Skeletal muscle satellite cell (primary cell): ENCODE results near the gene HUWE1. TPM values are rescaled to one million over a fixed set of nuclear protein-coding genes. Genes with fewer than 3 reads are reported as not detected.
"Not testable (repeated sequence)": the region's sequence is repeated elsewhere in the genome, so short reads cannot be mapped to it uniquely, and the experiment has no call there.

Experiments used
- H3K27me3 ChIP-seq: 2 replicates; pipeline ENCODE4 v1.7.0; 2013; ENCODE audit warnings: low read length; ENCODE audit not compliant: control insufficient read depth, insufficient read depth
- H3K36me3 ChIP-seq: 2 replicates; pipeline ENCODE4 v1.7.0; 2013; ENCODE audit warnings: mild to moderate bottlenecking, control low read depth, low read length; ENCODE audit not compliant: insufficient read depth
- H3K4me1 ChIP-seq: 2 replicates; pipeline ENCODE4 v1.7.0; 2013; ENCODE audit warnings: low read length; ENCODE audit not compliant: control insufficient read depth, insufficient read depth
- H3K4me2 ChIP-seq: 2 replicates; pipeline ENCODE4 v1.7.0; 2013; ENCODE audit warnings: mild to moderate bottlenecking, low read length
- H3K4me3 ChIP-seq: 2 replicates; pipeline ENCODE4 v1.7.0; 2013; ENCODE audit warnings: low read length
- H3K9ac ChIP-seq: 2 replicates; pipeline ENCODE4 v1.7.0; 2013; ENCODE audit warnings: mild to moderate bottlenecking, low read depth, low read length, moderate library complexity
- H3K9me3 ChIP-seq: replicated peaks from 2 replicates; pipeline ENCODE4 v1.7.0; 2013; ENCODE audit warnings: mild to moderate bottlenecking, control low read depth, low read length
- total RNA-seq: library from RNA; depleted of rRNA; stranded (reverse); fragments of >200 nt; gene quantifications from 2 replicates; pipeline ENCODE4 v1.2.3, GENCODE V29; 2012; rRNA removed

HUWE1 gene, protein sequence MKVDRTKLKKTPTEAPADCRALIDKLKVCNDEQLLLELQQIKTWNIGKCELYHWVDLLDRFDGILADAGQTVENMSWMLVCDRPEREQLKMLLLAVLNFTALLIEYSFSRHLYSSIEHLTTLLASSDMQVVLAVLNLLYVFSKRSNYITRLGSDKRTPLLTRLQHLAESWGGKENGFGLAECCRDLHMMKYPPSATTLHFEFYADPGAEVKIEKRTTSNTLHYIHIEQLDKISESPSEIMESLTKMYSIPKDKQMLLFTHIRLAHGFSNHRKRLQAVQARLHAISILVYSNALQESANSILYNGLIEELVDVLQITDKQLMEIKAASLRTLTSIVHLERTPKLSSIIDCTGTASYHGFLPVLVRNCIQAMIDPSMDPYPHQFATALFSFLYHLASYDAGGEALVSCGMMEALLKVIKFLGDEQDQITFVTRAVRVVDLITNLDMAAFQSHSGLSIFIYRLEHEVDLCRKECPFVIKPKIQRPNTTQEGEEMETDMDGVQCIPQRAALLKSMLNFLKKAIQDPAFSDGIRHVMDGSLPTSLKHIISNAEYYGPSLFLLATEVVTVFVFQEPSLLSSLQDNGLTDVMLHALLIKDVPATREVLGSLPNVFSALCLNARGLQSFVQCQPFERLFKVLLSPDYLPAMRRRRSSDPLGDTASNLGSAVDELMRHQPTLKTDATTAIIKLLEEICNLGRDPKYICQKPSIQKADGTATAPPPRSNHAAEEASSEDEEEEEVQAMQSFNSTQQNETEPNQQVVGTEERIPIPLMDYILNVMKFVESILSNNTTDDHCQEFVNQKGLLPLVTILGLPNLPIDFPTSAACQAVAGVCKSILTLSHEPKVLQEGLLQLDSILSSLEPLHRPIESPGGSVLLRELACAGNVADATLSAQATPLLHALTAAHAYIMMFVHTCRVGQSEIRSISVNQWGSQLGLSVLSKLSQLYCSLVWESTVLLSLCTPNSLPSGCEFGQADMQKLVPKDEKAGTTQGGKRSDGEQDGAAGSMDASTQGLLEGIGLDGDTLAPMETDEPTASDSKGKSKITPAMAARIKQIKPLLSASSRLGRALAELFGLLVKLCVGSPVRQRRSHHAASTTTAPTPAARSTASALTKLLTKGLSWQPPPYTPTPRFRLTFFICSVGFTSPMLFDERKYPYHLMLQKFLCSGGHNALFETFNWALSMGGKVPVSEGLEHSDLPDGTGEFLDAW (N-terminal part only)
- total RNA-seq = 86.4 and 87.8 TPM in 2 replicates

DNA sequence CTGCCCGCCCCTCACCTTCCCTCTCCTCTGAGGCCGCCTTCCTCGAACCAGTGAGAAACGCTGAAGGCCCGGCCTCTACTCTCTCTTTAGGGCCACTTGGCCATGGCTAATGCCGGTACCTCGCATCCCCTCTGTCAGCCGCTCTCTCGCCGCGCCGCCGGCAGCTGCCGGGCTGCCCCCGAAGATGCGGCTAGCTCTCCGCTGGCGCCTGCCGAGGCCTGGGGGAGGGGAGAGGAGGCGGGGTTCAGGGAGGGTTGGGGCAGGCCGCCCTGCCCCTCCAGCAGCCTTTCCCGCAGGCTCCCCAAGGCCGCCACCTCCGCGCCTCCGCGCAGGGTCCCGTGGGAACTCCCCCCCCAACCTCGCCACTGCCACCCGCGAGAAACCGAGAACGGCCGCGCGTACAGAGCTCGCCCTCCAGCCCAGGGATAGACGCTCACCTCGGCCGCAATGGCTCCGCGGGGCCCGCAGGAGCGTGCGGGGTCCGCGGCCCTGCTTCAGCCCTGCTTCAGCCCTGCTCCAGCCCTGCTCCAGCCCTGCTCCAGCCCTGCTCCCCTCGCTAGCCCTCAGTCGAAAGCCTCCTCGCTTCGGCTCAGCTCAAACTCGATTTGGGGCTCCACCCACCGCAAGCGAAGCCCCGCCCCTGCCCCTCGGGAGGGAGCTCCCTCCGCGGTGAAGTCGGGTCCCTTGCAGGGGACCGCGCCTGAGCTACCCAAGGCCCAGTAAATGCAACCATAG lies at the start of gene HUWE1:
HUWE1 (minus strand) TSS at position 569 of the 735 bp plus-strand sequence. CDS start 32,612 bp downstream, outside the sequence.
- Histone ChIP-seq H3K4me2 (peak within 1 kb of the TSS; percentile 79), H3K9me3 (no peaks in the 10 kb centered on the region), H3K4me3 (peak within 1 kb of the TSS; percentile 81), H3K27me3 (no peaks in the 10 kb centered on the region), H3K36me3 (no peaks in the 10 kb centered on the region), H3K4me1 (peaks cover 9% of the 10 kb centered on the region), H3K9ac (peak within 1 kb of the TSS; percentile 87)

DNA sequence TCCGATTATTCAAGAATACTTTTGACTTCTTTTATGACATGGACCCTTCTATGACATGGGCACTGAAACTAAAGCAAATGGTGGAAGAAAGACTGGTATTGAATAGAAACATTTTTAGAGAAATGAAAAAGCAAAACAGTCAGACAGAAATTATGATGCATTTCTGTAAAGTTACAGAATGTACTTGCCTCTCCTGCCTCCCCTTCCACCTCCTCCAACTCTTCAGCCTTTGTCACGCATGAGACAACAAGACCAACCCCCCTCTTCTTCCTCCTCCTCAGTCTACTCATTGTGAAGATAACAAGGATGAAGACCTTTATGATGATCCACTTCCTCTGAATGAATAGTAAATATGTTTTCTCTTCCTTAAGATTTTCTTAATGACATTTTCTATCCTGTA lies 46.3 kb upstream of the HUWE1 start:
- H3K36me3 ChIP-seq = no peaks in the 10 kb centered on the region
- no peak overlapping the region for H3K4me3 ChIP-seq
- H3K4me2 ChIP-seq = no peak overlapping the region
- H3K27me3 ChIP-seq = no peaks in the 10 kb centered on the region
- H3K9ac ChIP-seq = no peak overlapping the region
- H3K4me1 ChIP-seq = no peaks in the 10 kb centered on the region
- no peaks in the 10 kb centered on the region for H3K9me3 ChIP-seq

DNA sequence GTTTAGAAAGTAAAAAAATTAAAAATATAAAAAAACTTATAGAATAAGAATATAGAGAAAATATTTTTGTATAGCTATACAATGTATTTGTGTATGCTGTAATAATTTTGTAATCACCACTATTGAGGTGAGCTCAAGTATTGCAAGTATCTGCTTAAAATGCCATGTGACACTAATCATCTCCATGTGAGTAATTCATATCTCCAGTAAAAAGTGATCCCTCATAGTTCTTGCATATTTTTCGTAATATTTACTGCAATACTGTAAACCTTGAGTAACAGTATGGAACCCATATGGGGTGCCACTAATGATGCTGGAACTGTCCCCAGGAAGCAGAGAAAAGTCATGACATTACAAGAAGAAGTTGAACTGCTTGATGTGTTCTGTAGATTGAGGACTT lies 43.2 kb upstream of the HUWE1 start:
- Histone ChIP-seq H3K27me3 (no peaks in the 10 kb centered on the region), H3K4me1 (peaks cover 5% of the 10 kb centered on the region), H3K9me3 (no peaks in the 10 kb centered on the region), H3K4me2 (no peak overlapping the region), H3K4me3 (no peak overlapping the region), H3K9ac (no peak overlapping the region), H3K36me3 (no peaks in the 10 kb centered on the region)

DNA sequence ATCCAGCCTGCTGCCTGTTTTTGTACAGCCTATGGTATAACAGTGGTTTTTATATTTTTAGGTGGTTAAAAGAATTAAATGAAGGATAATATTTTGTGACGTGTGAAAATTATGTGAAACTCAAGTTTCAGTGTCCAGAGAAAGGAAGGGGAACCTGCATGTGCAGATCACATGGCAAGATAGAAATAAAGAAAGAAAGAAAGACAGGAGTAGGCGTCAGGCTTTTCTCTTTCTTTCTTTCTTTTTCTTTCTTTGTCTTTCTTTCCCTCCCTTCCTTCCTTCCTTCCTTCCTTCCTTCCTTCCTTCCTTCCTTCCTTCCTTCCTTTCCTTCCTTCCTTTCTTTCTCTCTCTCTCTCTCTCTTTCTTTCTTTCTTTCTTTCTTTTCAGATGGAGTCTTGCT lies 42.0 kb upstream of the HUWE1 start:
- Histone ChIP-seq H3K4me2 (no peak overlapping the region), H3K4me1 (peaks cover 5% of the 10 kb centered on the region), H3K27me3 (no peaks in the 10 kb centered on the region), H3K36me3 (no peaks in the 10 kb centered on the region), H3K9ac (no peak overlapping the region), H3K9me3 (no peaks in the 10 kb centered on the region), H3K4me3 (no peak overlapping the region)

DNA sequence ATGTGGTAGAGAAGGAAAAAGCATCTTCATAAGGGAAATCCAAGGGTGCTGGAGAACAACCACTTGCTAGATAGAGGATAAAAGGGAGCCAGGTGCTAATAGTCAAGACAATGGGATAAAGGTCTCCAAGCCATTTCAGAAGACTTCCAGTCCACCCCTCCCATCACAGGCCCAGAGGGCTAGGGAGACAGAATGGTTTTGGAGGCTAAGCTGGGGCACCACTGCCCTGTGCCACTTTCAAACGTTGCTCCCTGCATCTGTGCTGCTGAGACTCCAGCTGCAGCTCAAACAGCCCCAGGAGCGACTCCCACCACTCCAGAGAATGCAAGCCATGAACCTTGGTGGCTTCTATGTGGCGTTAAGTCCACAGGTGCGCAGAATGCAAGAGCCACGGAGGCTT lies 38.4 kb upstream of the HUWE1 start:
- no peak overlapping the region for H3K4me2 ChIP-seq
- H3K4me1 ChIP-seq = peaks cover 5% of the 10 kb centered on the region
- no peaks in the 10 kb centered on the region for H3K36me3 ChIP-seq
- no peaks in the 10 kb centered on the region for H3K27me3 ChIP-seq
- H3K9me3 ChIP-seq = no peaks in the 10 kb centered on the region
- H3K9ac ChIP-seq = no peak overlapping the region
- H3K4me3 ChIP-seq = no peak overlapping the region

DNA sequence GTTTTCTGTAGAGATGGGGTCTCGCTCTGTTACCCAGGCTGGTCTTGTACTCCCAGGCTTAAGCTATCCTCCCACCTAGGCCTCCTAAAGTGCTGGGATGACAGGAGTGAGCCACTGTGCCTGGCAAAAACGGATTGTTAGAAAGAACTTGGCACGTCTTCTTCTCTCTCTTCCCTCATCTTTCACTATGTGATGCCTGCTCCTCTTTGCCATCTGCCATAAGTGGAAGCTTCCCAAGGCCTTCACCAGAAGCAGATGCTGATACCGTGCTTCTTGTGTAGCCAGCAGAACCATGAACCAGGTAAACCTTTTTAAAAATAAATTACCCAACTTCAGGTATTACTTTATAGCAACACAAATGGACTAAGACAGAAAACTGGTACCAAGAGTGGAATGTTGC lies 36.9 kb upstream of the HUWE1 start:
- no peaks in the 10 kb centered on the region for H3K36me3 ChIP-seq
- H3K4me2 ChIP-seq = no peak overlapping the region
- H3K4me1 ChIP-seq = peaks cover 5% of the 10 kb centered on the region
- H3K9ac ChIP-seq = no peak overlapping the region
- H3K27me3 ChIP-seq = no peaks in the 10 kb centered on the region
- H3K4me3 ChIP-seq = no peak overlapping the region
- H3K9me3 ChIP-seq = no peaks in the 10 kb centered on the region

DNA sequence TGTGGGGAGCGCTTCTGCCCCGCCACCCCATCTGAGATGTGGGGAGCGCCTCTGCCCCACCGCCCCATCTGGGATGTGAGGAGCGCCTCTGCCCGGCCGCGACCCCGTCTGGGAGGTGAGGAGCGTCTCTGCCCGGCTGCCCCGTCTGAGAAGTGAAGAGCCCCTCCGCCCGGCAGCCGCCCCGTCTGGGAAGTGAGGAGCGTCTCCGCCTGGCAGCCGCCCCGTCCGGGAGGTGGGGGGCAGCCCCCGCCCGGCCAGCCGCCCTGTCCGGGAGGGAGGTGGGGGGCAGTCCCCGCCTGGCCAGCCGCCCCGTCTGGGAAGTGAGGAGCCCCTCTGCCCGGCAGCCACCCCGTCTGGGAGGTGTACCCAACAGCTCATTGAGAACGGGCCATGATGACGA lies 35.1 kb upstream of the HUWE1 start:
- not testable (repeated sequence) for H3K4me3 ChIP-seq, H3K27me3 ChIP-seq, H3K4me2 ChIP-seq, H3K4me1 ChIP-seq, H3K9me3 ChIP-seq, H3K36me3 ChIP-seq, H3K9ac ChIP-seq

DNA sequence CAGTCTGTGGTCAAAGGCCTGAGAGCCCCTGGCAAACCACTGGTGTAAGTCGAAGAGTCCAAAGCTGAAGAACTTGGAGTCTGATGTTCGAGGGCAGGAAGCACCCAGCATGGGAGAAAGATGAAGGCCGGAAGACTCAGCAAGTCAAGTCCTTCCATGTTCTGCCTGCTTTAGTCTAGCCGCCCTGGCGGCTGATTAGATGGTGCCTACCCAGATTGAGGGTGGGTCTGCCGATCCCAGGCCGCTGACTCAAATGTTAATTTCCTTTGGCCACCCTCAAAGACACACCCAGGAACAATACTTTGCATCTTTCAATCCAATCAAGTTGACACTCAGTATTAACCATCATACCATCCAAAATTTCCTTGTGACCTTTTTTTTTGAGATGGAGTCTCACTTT lies 33.1 kb upstream of the HUWE1 start:
- not testable (repeated sequence) for H3K4me1 ChIP-seq, H3K9ac ChIP-seq, H3K4me3 ChIP-seq, H3K27me3 ChIP-seq, H3K36me3 ChIP-seq, H3K9me3 ChIP-seq, H3K4me2 ChIP-seq

DNA sequence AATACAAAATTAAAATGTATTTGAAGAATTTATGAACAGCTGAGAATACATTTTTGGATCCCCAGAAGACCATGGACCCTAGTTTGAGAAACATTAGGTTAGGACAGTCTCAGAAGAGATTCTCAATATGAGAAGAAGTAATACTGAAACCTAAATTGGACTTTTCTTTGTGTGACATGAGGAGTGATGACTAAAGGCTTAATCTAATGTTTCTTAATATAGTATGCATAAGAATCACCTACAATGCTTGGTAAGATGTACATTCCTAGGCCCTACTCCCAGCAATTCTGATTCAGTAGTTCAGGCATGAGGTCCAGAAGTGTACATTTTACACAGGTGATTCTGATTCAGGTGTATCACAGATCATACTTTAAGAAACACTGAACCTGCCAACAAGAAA lies 31.6 kb upstream of the HUWE1 start:
- Histone ChIP-seq H3K4me3 (no peak overlapping the region), H3K27me3 (no peaks in the 10 kb centered on the region), H3K9ac (no peak overlapping the region), H3K4me2 (no peak overlapping the region), H3K9me3 (no peaks in the 10 kb centered on the region), H3K36me3 (no peaks in the 10 kb centered on the region), H3K4me1 (peaks cover 9% of the 10 kb centered on the region)

DNA sequence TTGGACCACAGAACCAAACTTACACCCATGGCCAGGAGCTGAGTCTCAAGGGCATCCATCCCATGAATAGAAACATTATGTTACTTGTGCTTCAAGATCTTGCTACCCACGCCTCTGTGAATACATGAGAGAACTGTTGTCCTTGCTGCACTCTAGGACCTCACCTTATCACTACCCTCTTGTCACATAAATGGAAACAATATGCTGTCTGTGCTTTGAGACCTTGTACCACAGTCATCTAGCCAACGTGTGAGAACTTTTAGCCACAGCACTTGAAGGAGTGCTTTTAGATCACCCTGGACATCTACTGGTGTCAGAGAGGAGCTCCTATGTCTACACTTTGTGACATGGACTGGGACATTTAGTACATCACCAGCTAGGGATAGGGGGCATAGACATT lies 30.7 kb upstream of the HUWE1 start:
- H3K4me1 ChIP-seq = peaks cover 9% of the 10 kb centered on the region
- no peaks in the 10 kb centered on the region for H3K27me3 ChIP-seq
- no peak overlapping the region for H3K4me2 ChIP-seq
- no peak overlapping the region for H3K9ac ChIP-seq
- H3K36me3 ChIP-seq = no peaks in the 10 kb centered on the region
- no peak overlapping the region for H3K4me3 ChIP-seq
- H3K9me3 ChIP-seq = no peaks in the 10 kb centered on the region
